Activated naive CD8-positive, alpha-beta T cell treated with anti-CD3 and anti-CD28 coated beads, Interleukin-2, amount 50 U/mL, for 24 hours (primary cell): ENCODE measurements around the gene ARHGAP26.

Source experiments
- ATAC-seq: fragments of 150-1000 bp; cut with Tn5 transposase; one replicate; pipeline ENCODE4 v1.10.0; 2021
- DNase-seq: peaks from one replicate; pipeline ENCODE4 v3.0.0; 2021
- H3K27ac Mint-ChIP-seq: one replicate; pipeline ENCODE4 v1.8.0; 2021; ENCODE audit warnings: mild to moderate bottlenecking, mixed read lengths
- H3K27me3 Mint-ChIP-seq: one replicate; pipeline ENCODE4 v1.8.0; 2021; ENCODE audit warnings: mixed read lengths
- H3K36me3 Mint-ChIP-seq: one replicate; pipeline ENCODE4 v1.8.0; 2021; ENCODE audit warnings: low read depth, mixed read lengths
- H3K4me1 Mint-ChIP-seq: one replicate; pipeline ENCODE4 v1.8.0; 2021; ENCODE audit warnings: mixed read lengths
- H3K4me3 Mint-ChIP-seq: one replicate; pipeline ENCODE4 v1.8.0; 2021; ENCODE audit warnings: mild to moderate bottlenecking, moderate library complexity, mixed read lengths
- H3K9me3 Mint-ChIP-seq: one replicate; pipeline ENCODE4 v1.8.0; 2021; ENCODE audit warnings: mixed read lengths

The ARHGAP26 gene

GRCh38 chr5:143208781-143209510 is 438.8 kb downstream of the ARHGAP26 start:
- DNase-seq (no peak), ATAC-seq (no peak)
- Mint-ChIP-seq H3K9me3 (no peaks in the 10 kb centered on the region), H3K27ac (no peak overlapping the region), H3K4me1 (peaks cover 37% of the 10 kb centered on the region), H3K27me3 (no peaks in the 10 kb centered on the region), H3K4me3 (no peak overlapping the region), H3K36me3 (peaks cover 9% of the 10 kb centered on the region)

- H3K9me3 Mint-ChIP-seq = no peaks in the 10 kb centered on the region
- H3K27me3 Mint-ChIP-seq = no peaks in the 10 kb centered on the region
- ATAC-seq = no peak
- H3K4me1 Mint-ChIP-seq = peaks cover 37% of the 10 kb centered on the region
- peaks cover 12% of the 10 kb centered on the region for H3K36me3 Mint-ChIP-seq
- no peak overlapping the region for H3K27ac Mint-ChIP-seq
- no peak for DNase-seq
- H3K4me3 Mint-ChIP-seq = no peak overlapping the region
Observed at GRCh38 chr5:143209881-143210395, 439.8 kb downstream of the ARHGAP26 start.

- Mint-ChIP-seq H3K27me3 (no peaks in the 10 kb centered on the region), H3K36me3 (peaks cover 12% of the 10 kb centered on the region), H3K4me1 (peaks cover 35% of the 10 kb centered on the region), H3K9me3 (no peaks in the 10 kb centered on the region), H3K4me3 (no peak overlapping the region), H3K27ac (no peak overlapping the region)
- ATAC-seq = no peak
- DNase-seq = no peak
Observed at GRCh38 chr5:143210576-143210975, 440.4 kb downstream of the ARHGAP26 start.

GRCh38 chr5:143212261-143212660 is 442.1 kb downstream of the ARHGAP26 start:
- no peak overlapping the region for H3K27ac Mint-ChIP-seq
- DNase-seq (no peak), ATAC-seq (no peak)
- H3K27me3 Mint-ChIP-seq = no peaks in the 10 kb centered on the region
- H3K36me3 Mint-ChIP-seq = peaks cover 14% of the 10 kb centered on the region
- no peak overlapping the region for H3K4me3 Mint-ChIP-seq
- H3K9me3 Mint-ChIP-seq = no peaks in the 10 kb centered on the region
- peaks cover 31% of the 10 kb centered on the region for H3K4me1 Mint-ChIP-seq

GRCh38 chr5:143213231-143213850 is 443.2 kb downstream of the ARHGAP26 start:
- Mint-ChIP-seq H3K27ac (peak overlapping the region; percentile 60), H3K4me1 (peaks cover 31% of the 10 kb centered on the region), H3K4me3 (no peak overlapping the region), H3K9me3 (no peaks in the 10 kb centered on the region), H3K36me3 (peaks cover 10% of the 10 kb centered on the region), H3K27me3 (no peaks in the 10 kb centered on the region)
- DNase-seq = no peak
- no peak for ATAC-seq

- Mint-ChIP-seq H3K4me3 (no peak overlapping the region), H3K9me3 (no peaks in the 10 kb centered on the region), H3K27me3 (no peaks in the 10 kb centered on the region), H3K27ac (peak overlapping the region; percentile 60), H3K4me1 (peaks cover 32% of the 10 kb centered on the region), H3K36me3 (peaks cover 10% of the 10 kb centered on the region)
- peak; percentile 17 for ATAC-seq
- no peak for DNase-seq
Observed at GRCh38 chr5:143213851-143214363, 443.7 kb downstream of the ARHGAP26 start.

GRCh38 chr5:143214458-143214857 is 444.3 kb downstream of the ARHGAP26 start:
- Mint-ChIP-seq H3K4me1 (peaks cover 33% of the 10 kb centered on the region), H3K4me3 (no peak overlapping the region), H3K27ac (no peak overlapping the region), H3K9me3 (no peaks in the 10 kb centered on the region), H3K36me3 (peaks cover 8% of the 10 kb centered on the region), H3K27me3 (no peaks in the 10 kb centered on the region)
- no peak for DNase-seq
- no peak for ATAC-seq

- H3K36me3 Mint-ChIP-seq = peaks cover 8% of the 10 kb centered on the region
Observed at GRCh38 chr5:143214890-143215289, 444.7 kb downstream of the ARHGAP26 start.

GRCh38 chr5:143215690-143216089 is 445.5 kb downstream of the ARHGAP26 start:
- no peak overlapping the region for H3K4me3 Mint-ChIP-seq
- H3K9me3 Mint-ChIP-seq = no peaks in the 10 kb centered on the region
- no peak for ATAC-seq
- peaks cover 38% of the 10 kb centered on the region for H3K4me1 Mint-ChIP-seq
- no peak overlapping the region for H3K27ac Mint-ChIP-seq
- H3K27me3 Mint-ChIP-seq = no peaks in the 10 kb centered on the region
- peaks cover 6% of the 10 kb centered on the region for H3K36me3 Mint-ChIP-seq
- no peak for DNase-seq

More at GRCh38 chr5:143214890-143215289, 444.7 kb downstream of the ARHGAP26 start:
- no peaks in the 10 kb centered on the region for H3K9me3 Mint-ChIP-seq
- H3K4me1 Mint-ChIP-seq = peaks cover 33% of the 10 kb centered on the region
- H3K27ac Mint-ChIP-seq = no peak overlapping the region
- DNase-seq = no peak
- no peak overlapping the region for H3K4me3 Mint-ChIP-seq
- no peak for ATAC-seq
- H3K27me3 Mint-ChIP-seq = no peaks in the 10 kb centered on the region

- ATAC-seq = no peak
- H3K27ac Mint-ChIP-seq = peak overlapping the region; percentile 28
- DNase-seq = no peak
- no peaks in the 10 kb centered on the region for H3K9me3 Mint-ChIP-seq
- H3K4me3 Mint-ChIP-seq = no peak overlapping the region
- H3K36me3 Mint-ChIP-seq = peaks cover 6% of the 10 kb centered on the region
- peaks cover 43% of the 10 kb centered on the region for H3K4me1 Mint-ChIP-seq
- H3K27me3 Mint-ChIP-seq = no peaks in the 10 kb centered on the region
Observed at GRCh38 chr5:143216211-143216610, 446.0 kb downstream of the ARHGAP26 start.

- DNase-seq = no peak
- Mint-ChIP-seq H3K36me3 (peaks cover 8% of the 10 kb centered on the region), H3K4me3 (no peak overlapping the region), H3K27me3 (no peaks in the 10 kb centered on the region), H3K4me1 (peaks cover 53% of the 10 kb centered on the region), H3K9me3 (no peaks in the 10 kb centered on the region), H3K27ac (peak overlapping the region; percentile 28)
- ATAC-seq = no peak
Observed at GRCh38 chr5:143217065-143217803, 447.1 kb downstream of the ARHGAP26 start.

GRCh38 chr5:143217804-143218160 is 447.6 kb downstream of the ARHGAP26 start:
- H3K27me3 Mint-ChIP-seq = no peaks in the 10 kb centered on the region

GRCh38 chr5:143218517-143219170 is 448.5 kb downstream of the ARHGAP26 start:
- Mint-ChIP-seq H3K4me3 (no peak overlapping the region), H3K9me3 (no peaks in the 10 kb centered on the region), H3K27me3 (no peaks in the 10 kb centered on the region), H3K36me3 (peaks cover 11% of the 10 kb centered on the region), H3K27ac (peak overlapping the region; percentile 61), H3K4me1 (peaks cover 63% of the 10 kb centered on the region)
- DNase-seq (no peak), ATAC-seq (no peak)

More at GRCh38 chr5:143217804-143218160, 447.6 kb downstream of the ARHGAP26 start:
- peak; percentile 16 for ATAC-seq
- DNase-seq = no peak
- Mint-ChIP-seq H3K4me3 (no peak overlapping the region), H3K27ac (peak overlapping the region; percentile 28), H3K36me3 (peaks cover 11% of the 10 kb centered on the region), H3K4me1 (peaks cover 59% of the 10 kb centered on the region), H3K9me3 (no peaks in the 10 kb centered on the region)

- peaks cover 8% of the 10 kb centered on the region for H3K36me3 Mint-ChIP-seq
- ATAC-seq (no peak), DNase-seq (no peak)
- H3K27ac Mint-ChIP-seq = no peak overlapping the region
- peaks cover 71% of the 10 kb centered on the region for H3K4me1 Mint-ChIP-seq
- no peak overlapping the region for H3K4me3 Mint-ChIP-seq
- H3K9me3 Mint-ChIP-seq = no peaks in the 10 kb centered on the region
- no peaks in the 10 kb centered on the region for H3K27me3 Mint-ChIP-seq
Observed at GRCh38 chr5:143219696-143220095, 449.5 kb downstream of the ARHGAP26 start.
